Cardiac fibroblast (primary cell): ENCODE data around the gene CFAP299.
"Not testable (repeated sequence)": the region's sequence is repeated elsewhere in the genome, so short reads cannot be mapped to it uniquely, and the experiment has no call there.

Source experiments
- DNase-seq, 2 donors: peaks; one replicate each; pipeline versions ENCODE4 v3.0.0 to v3.0.0-alpha.2; 2010; ENCODE audit warnings: low read depth in 2 of 2
- H3K4me3 ChIP-seq, 2 donors: replicated peaks in 1 of 2; 1 replicate in 1 of 2; 2 replicates in 1 of 2; pipeline ENCODE4 v1.5.1; 2011; ENCODE audit warnings: low read depth in 2 of 2, low read length in 2 of 2, mild to moderate bottlenecking in 2 of 2, moderate library complexity in 1 of 2
- CTCF ChIP-seq: IDR thresholded peaks from one replicate; pipeline ENCODE4 v1.5.1; 2011; ENCODE audit warnings: low read depth, mild to moderate bottlenecking, low read length, inconsistent platforms

The CFAP299 gene

GRCh38 chr4:80767944-80768343 lies 432.4 kb downstream of the CFAP299 start:
- DNase-seq, result no peak
- TF ChIP-seq CTCF, result no peak
- H3K4me3 ChIP-seq, result no peak overlapping the region

GRCh38 chr4:80776168-80776567 lies 440.6 kb downstream of the CFAP299 start:
- DNase-seq, result no peak
- TF ChIP-seq CTCF, result no peak
- no peak overlapping the region for H3K4me3 ChIP-seq

- DNase-seq, result no peak
- H3K4me3 ChIP-seq, result no peak overlapping the region
- TF ChIP-seq CTCF, result no peak
These were observed 445.9 kb downstream of the CFAP299 start for GRCh38 chr4:80781431-80781830.

GRCh38 chr4:80787306-80787705 lies 451.8 kb downstream of the CFAP299 start:
- H3K4me3 ChIP-seq, result no peak overlapping the region
- DNase-seq, result no peak
- no peak for TF ChIP-seq CTCF

- DNase-seq, result peak; percentile 8 to 11
- TF ChIP-seq CTCF, result no peak
- no peak overlapping the region for H3K4me3 ChIP-seq
These were observed 453.3 kb downstream of the CFAP299 start for GRCh38 chr4:80788798-80789197.

GRCh38 chr4:80790152-80790551 lies 454.6 kb downstream of the CFAP299 start:
- H3K4me3 ChIP-seq, result no peak overlapping the region
- no peak for TF ChIP-seq CTCF
- DNase-seq, result no peak

- DNase-seq, result peak in 1 of 2 donors; percentile 2
- H3K4me3 ChIP-seq, result not testable (repeated sequence)
These were observed 458.1 kb downstream of the CFAP299 start for GRCh38 chr4:80793660-80794059.
